ENCODE measurements around the gene UBAP2L.
"Not testable (repeated sequence)": the region's sequence is repeated elsewhere in the genome, so short reads cannot be mapped to it uniquely, and the experiment has no call there.

UBAP2L gene

DNA sequence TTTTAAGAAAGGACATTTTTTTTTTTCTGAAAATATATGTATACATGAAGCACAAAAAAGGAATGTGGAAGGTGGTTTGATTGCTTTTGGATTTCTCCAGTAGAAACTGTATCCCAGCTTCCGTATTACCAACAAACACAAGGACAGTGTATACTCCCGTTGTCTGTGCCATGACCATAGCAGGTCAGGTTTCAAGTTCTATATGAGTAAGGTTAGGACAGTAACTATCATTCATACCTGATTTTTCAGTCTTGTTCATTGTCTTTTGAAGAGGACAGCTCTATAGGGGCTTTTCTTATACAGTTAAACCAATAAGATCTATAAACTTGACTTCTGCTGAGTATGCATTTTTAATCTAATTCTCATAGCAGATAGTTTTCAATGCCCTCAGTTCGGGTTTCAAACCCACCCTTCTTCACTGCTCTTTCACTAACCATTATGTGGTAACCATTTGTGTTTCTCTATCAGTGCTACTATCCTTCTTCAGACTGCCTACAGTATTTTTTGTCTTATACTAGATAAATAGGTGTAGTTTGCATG, 19.6 kb downstream of the UBAP2L start:
- no peak for DNase-seq (ENCODE audit: low read depth, low spot score)

DNA sequence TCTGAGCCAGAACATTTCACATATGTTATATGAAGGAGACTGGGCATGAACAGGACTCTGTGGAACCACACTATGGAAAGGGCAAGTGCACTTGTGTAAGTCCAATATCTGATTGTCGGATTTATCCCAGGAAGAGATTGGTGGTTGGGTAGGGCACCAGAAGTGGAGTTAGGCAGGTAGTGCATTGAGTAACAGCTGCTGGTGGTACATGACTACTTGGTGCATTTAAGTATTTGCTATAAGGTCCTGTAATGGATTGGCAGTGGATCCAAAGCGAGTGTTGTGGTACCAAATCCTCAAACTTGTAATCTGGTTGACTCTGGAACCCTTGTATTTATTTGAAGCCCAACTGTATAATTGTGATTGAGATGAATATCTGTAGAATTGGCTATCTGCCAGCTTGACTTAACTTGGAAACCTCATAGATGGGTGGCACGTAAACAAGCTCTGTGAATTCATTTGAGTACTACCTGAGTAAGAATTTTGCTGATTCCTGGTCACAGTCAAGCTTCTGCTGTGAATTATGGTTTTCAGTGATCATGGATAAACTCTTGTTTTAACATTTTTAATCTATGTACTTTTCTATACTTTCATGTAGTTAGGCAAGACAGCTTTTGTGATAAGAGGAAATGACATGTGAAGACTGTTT, 21.1 kb downstream of the UBAP2L start:
- DNase-seq (ENCODE audit: low read depth, low spot score) = no peak

DNA sequence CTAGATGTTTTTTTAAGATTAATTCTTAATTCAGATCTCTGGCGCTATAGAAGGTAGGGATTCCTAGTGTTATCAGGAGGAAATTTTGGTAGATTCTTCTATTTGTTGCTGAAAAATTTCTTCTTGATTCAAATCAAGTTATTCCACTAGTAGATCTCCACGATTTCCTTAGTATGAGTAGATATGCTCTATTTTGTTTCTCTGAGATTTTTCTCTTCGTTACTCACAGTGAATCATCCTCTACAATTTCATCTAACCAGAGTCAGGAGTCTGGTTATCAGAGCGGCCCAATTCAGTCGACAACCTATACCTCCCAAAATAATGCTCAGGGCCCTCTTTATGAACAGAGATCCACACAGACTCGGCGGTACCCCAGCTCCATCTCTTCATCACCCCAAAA, 32.9 kb downstream of the UBAP2L start:
- no peak for DNase-seq (ENCODE audit: low read depth, low spot score)

DNA sequence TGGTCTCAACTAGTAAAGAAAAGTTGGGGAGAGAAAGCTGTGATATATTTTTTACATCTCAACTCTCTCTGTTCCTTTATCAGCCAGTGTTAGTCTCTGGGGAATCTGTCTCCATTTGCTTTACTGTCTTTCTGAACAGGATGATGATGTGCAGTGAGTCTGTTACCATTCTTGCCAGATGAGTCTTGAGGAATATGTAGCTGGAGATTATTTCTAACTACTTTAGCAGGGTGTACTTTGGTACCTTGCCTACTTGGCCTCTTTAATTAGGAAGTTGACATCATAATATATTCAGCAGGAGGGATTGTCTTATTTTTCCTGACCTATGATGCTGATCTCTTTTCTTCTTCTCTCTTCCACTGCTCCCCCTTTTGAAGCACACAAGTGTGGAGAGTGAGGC, 35.9 kb downstream of the UBAP2L start:
- DNase-seq (ENCODE audit: low read depth, low spot score) = no peak

DNA sequence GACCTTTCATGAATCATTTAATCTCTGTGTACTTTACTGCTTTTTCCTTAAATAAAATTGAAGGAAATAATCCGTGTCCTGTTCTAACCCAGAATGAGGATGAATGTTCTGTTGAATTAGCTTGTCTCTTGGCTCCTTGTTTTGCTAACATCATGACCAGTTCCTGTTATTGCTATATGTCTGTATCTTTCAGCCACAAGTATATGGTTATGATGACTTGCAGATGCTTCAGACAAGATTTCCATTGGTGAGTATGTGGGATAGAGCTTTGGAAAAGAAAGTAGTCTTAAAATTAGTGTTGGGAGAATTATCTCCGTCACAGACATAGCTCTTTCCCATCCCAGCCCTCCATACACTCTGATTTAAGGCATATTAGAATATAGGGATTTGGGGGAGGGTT, 38.0 kb downstream of the UBAP2L start:
- no peak for DNase-seq (ENCODE audit: low read depth, low spot score)

DNA sequence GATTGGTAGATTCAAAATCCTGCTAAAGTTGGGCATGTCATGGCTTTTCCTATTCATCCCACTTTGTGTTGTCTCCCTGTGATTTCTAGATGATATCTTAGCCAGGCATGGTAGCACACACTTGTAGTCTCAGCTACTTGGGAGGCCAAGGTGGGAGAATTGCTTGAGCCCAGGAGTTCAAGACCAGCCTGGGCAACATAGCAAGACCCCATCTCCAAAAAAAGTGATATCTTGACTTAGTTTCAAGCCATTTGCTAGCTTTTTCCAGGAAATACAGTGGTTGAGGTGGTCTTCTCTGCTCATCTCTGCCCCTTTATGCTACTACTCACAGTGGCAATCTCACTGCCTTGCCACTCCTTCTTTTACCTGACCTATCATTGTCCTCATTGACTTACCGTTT, 39.4 kb downstream of the UBAP2L start:
- DNase-seq (ENCODE audit: low read depth, low spot score) = no peak

DNA sequence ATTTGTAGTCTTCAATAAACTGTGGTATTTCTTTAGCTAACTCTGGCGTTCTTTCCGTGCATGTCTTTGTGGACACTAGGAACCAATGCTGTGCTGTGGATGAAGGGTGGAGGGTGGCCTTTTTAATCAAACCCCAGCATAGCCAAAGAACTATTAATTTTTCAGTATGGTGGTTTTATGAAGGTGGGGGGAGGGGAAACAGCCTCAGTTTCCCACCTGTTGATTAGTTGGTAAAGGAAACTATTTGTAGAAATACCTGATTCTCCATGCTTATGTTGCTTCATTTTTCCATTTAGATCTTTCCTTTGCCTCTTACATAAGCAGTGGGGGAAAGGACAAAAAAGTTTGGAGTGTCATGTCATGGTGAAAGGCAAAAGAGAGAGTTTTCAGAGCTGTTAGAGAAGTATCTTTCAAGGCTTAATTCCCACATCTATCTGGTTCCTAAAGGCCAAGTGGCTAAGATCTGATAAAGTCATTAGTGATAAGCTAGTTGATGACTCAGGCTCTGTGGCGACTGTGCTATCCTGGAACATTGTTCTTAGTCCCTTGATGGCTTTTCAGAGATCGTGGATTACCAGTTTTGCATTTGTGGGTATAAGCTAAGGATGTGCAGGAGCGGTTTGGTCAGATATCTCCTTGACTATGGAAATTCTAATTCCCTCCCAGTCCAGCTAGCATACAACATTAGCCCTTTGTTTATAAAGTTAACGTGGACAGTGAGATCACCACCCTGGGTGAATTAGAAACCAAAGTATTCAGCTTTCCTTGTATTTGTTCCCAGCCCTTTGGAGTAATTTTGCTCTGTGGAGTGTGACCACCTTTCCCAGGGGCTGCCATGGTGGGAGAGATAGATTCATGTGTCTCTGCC, 42.9 kb downstream of the UBAP2L start:
- DNase-seq (ENCODE audit: low read depth, low spot score) = no peak

DNA sequence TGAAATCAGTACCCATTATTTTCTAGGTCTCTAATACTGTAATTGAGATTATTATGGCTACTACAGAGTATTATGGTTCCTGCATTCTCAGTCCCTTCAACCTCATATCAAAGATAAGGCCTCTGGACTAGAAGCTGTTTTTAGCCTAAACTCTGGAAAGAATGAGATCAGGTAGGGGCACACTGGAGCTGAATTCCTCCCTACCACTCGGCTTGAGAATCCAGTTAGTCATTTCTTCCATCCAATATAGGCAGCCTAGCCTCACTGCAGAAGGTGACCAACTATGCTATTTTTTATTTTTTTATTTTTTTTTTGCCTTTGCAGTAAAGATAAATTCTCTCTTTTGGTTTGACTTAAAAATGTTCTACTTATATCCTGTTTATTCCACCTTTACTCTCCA, 43.7 kb downstream of the UBAP2L start:
- DNase-seq (ENCODE audit: low read depth, low spot score) = no peak

DNA sequence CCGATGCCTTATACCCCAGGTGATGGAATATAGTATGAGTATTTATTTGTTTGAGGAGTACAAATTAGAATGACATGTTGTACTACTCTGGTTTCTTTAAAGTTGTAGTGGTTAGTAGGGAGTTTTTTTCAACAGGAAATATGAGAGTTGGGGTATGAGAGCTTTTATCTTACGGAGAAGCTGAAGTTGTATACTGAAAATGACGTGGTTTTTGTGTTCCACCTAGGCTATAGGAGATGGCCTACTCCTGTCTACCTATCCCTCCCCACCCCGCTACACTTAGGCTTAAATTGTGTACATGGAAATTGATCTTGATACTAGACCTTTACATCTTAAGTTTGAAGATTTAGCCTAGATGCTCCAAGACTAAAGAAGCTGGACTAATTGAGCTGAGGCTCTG, 44.8 kb downstream of the UBAP2L start:
- DNase-seq (ENCODE audit: low read depth, low spot score) = no peak

DNA sequence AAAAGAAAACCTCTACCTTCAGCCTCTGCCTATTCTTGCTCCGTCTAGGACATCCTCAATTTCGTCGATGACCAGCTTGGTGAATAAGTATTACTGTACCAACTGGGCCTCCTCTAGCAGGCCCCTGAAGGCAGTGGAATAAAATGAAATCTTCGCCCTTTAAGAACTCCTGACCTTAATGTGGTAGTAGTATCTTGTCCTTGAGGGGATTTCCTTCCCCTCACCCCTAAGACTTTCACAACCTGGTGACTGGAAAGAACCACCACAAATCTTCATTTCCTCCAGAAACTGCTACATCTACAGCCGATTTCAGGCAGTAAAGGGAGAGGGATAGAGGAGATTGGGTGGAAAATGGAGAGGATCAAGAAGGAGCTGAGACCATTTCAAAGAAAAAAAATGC, 50.1 kb downstream of the UBAP2L start:
- no peak for DNase-seq (ENCODE audit: low read depth, low spot score)

DNA sequence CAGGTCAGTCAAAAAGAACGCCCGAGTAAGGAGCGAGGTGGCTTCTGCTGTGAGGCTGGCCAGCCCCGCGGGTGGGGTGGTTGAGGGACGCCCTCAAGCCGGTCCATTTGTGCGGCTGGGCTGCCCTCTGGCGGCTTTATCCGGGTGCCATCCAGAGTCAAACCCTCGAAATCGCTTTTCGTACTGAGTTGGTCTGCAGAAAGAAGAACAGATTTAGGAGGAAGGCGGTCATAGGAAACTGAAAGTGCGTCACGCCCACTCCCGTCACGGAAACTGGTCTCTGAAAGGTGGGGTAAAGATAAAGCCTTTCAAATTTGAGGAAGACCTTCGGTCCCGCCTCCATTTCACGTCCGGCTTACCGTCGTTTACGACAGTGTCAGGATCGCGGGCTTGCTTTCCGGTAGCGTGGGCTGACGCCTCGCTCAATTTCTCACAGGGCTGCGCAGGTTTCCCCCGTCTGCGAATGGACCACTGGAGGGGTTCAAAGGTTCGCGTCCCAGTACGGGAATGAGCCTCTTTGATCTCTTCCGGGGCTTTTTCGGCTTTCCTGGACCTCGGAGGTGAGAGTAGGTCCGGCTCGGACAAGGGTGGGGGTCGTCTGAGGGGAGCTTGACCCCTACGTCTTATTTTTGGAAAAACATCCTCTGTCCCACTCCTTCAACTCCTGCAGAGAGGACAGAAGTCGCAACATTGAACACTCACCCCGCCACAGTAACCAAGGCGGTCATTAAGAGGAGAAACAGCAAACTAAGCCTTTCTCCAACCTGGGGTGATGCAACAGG, 51.7 kb downstream of the UBAP2L start, which contains the start of gene HAX1:
Gene HAX1, plus strand, starts transcription at position 413 of the 782 bp plus-strand sequence. Its CDS starts 95 bp downstream, at position 508.
- peak; percentile 84 for DNase-seq (ENCODE audit: low read depth, low spot score)

DNA sequence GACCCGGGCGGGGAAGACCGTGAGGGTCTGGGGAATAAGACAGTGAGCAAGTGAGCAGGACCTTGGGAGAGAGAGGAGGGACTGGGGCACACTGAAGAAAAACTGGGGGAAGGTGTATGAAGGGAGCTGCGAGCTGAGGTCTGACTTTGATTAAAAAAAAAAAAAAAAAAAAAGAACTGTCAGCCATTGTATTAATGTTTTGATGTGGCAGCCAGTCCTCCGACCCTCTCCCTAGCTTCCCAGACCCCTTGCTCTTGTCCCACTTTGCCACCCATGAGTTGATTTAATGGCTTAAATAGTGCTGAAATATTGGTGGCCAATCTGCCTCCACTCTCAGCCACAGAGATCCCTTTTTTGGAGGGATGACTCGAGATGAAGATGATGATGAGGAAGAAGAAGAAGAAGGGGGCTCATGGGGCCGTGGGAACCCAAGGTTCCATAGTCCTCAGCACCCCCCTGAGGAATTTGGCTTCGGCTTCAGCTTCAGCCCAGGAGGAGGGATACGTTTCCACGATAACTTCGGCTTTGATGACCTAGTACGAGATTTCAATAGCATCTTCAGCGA, 52.3 kb downstream of the UBAP2L start:
- no peak for DNase-seq (ENCODE audit: low read depth, low spot score)

DNA sequence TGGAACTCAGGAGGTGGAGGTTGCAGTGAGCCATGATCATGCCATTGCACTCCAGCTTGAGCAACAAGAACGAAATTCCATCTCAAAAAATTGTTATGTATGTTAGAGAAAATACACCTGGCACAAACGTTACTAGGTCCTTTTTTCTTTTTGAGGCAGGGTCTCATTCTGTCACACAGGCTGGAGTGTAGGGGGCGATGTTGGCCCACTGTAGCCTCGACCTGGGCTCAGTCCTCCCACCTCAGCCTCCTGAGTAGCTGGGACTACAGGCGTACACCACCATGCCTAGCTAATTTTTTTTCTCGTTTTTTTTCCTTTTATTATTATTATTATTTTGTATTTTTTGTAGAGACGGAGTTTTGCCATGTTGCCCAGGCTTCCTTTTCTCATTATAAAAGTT, 56.0 kb downstream of the UBAP2L start:
- no peak for DNase-seq (ENCODE audit: low read depth, low spot score)

DNA sequence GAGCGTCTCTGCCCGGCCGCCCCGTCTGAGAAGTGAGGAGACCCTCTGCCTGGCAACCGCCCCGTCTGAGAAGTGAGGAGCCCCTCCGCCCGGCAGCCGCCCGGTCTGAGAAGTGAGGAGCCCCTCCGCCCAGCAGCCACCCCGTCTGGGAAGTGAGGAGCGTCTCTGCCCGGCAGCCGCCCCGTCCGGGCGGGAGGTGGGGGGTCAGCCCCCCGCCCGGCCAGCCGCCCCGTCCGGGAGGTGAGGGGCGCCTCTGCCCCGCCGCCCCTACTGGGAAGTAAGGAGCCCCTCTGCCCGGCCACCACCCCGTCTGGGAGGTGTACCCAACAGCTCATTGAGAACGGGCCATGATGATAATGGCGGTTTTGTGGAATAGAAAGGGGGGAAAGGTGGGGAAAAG, 66.8 kb downstream of the UBAP2L start:
- DNase-seq (ENCODE audit: low read depth, low spot score) = not testable (repeated sequence)

DNA sequence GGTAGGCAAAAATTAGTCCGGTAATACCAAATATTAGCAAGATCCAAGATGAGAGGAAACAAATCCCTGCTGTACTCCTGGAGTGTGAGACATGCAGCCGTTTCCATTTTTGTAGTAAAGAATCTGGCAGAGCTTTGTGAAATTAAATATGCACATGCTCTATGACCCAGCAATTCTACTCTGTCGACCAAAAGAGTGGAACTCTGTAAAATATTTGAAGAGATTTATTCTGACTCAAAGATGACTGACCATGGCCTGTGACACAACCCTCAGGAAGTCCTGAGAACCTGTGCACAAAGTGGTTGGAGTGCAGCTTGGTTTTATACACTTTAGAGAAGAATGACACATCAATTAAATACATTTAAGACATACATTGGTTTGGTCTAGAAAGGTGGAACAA, 67.9 kb downstream of the UBAP2L start:
- no peak for DNase-seq (ENCODE audit: low read depth, low spot score)

DNA sequence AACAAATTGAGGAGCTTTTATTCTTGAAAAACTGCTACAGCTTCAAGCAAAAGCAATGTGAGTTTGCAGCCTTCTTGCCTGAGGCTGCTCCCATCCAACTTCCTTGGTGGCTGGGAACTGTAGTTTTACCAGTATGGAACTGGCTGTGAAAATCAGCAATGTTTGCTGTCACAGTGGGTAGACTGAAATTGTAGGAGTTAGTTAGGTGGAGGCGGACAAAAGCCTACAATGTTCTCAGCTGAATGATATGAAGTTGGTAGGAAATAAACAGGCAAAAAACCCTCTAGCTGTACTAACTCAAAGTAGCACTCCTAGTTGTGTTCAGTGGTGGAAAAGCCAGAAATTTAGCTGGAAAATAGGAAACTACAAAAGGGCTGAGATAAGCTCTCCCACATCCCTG, 70.2 kb downstream of the UBAP2L start:
- DNase-seq (ENCODE audit: low read depth, low spot score) = no peak

DNA sequence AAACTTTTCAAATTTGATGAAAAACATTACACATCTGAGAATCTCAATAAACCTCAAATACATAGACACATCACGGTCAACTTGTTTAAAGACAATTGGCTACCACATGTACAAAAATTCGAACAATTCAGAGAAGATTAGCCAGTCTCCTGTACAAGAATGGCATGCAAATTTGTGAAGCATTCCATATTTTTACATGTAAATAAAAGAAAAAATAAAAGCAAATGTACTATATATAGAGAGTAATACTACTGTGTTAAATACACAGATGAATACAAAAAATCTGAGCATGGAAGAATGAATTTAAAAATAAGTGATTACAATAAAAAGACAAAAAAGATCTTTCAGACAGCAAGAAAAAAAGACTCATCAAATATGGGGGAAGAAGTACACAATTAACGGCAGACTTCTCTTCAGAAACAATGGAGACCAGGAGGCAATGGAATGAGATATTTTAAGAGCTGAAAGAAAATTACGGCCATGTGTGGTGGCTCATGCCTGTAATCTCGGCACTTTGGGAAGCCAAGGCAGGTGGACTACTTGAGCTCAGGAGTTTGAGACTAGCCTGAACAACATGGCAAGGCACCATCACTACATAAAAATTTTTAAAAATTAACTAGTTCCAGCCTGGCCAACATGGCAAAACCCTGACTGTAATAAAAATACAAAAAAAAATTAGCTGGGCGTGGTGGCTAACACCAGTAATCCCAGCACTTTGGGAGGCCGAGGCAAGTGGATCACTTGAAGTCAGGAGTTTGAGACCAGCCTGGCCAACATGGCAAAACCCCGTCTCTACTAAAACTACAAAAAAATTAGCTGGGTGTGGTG, 74.9 kb downstream of the UBAP2L start:
- no peak for DNase-seq (ENCODE audit: low read depth, low spot score)

DNA sequence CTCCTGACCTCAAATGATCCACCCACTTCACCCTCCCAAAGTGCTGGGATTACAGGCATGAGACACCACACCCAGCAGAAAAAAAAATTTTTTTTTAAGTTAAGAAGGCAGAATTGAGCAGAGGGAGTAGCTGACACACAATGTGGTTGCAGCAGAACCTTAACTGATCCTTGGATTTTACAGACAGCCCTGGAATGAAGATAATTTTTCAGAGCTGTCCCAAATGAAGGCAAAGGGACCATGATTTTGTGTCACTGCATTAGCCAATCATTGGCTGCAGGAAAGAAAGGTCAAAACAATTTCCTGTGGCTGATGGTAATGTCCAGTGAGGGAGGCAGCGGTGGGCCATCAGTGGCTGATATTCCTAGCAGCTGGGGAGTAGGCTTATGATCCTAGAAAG, 80.8 kb downstream of the UBAP2L start:
- no peak for DNase-seq (ENCODE audit: low read depth, low spot score)

DNA sequence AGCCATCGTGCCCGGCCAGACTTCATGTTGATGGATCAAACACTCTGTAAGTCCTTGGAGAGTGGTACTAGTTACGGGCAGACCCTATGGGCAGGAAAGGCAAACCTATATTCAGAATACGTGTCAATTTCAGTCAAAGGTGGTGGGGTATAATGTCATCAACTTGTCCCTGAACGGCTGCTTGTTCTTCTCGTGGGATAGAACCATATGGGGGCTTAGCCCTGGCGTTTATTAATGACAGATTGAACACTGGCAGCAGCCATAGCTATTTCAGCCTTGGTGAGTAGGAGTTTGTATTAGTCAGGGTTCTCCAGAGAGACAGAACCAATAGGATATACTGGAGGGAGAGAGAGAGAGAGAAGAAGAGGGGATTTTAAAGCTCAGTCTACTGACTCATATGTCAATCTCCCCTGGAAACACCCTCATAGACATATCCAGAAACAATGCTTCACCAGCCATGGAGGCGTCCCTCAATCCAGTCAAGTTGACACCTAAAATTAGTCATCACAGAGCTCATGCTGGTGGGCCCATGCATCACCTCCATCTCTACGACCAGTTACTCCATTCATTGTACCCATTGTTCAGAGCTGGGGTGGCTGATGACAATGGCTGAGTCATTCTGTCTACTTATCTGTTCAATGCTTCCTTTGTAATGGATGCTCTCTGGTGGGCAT, 84.0 kb downstream of the UBAP2L start:
- no peak for DNase-seq (ENCODE audit: low read depth, low spot score)

DNA sequence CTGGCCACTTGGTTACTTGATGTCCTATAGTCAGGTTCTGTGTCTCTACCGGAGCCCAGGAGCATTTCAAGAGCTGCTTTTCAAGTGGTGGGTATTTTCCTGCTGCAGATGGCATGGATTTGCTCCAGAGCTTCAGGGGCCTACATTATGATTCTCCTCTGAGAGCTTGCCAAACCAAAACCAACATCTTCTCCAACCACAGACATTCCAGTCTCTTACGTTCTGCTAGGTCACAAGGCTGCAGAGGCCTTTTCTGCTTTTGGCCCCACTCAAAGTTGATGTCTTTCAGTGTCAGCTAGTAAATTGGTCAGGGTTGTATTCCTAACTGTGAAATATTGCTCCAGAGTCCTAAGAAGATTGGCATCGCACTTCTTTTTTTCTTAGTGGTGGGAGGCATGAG, 85.4 kb downstream of the UBAP2L start:
- DNase-seq (ENCODE audit: low read depth, low spot score) = no peak

Data from iPS DF 19.7 (cell line).